DND-41 (cell line): ENCODE measurements around the gene PDE4D.

Experiments
- ATAC-seq: fragments of 200-7000 bp; cut with Tn5 transposase; 3 replicates; pipeline ENCODE4 v1.9.1; 2021; ENCODE audit warnings: low read depth; ENCODE audit not compliant: insufficient read depth
- DNase-seq: peaks from one replicate; pipeline ENCODE4 v3.0.0-alpha.2; 2020
- H2AFZ ChIP-seq: 2 replicates; pipeline ENCODE4 v1.6.0; 2012; ENCODE audit warnings: low read depth, low read length
- H3K27ac ChIP-seq: 2 replicates; pipeline ENCODE4 v1.5.1; 2012; ENCODE audit warnings: low read length, inconsistent platforms
- H3K27me3 ChIP-seq: fragments of 200-600 bp; sonication (generic); 2 replicates; pipeline ENCODE4 v1.6.0; 2012; ENCODE audit warnings: low read length, mild to moderate bottlenecking, inconsistent platforms; ENCODE audit not compliant: insufficient read depth, poor library complexity
- H3K36me3 ChIP-seq: 2 replicates; pipeline ENCODE4 v1.5.1; 2012; ENCODE audit warnings: low read length, inconsistent platforms; ENCODE audit not compliant: insufficient read depth
- H3K4me1 ChIP-seq: 2 replicates; pipeline ENCODE4 v1.5.1; 2012; ENCODE audit warnings: mild to moderate bottlenecking, low read length; ENCODE audit not compliant: insufficient read depth
- H3K4me2 ChIP-seq: 2 replicates; pipeline ENCODE4 v1.6.0; 2012; ENCODE audit warnings: mild to moderate bottlenecking, moderate library complexity, low read length, inconsistent platforms; ENCODE audit not compliant: insufficient read depth
- H3K4me3 ChIP-seq, 2 experiments: fragments of 200-600 bp in 1 of 2; shearing (Covaris generic) in 1 of 2; 2 replicates each; pipeline ENCODE4 v1.5.1; 2012 to 2016; ENCODE audit warnings: inconsistent platforms in 2 of 2, low read length in 2 of 2, mild to moderate bottlenecking in 2 of 2, low read depth in 1 of 2, moderate library complexity in 1 of 2
- H3K79me2 ChIP-seq: 2 replicates; pipeline ENCODE4 v1.6.0; 2012; ENCODE audit warnings: low read length, inconsistent platforms; ENCODE audit not compliant: insufficient read depth
- H3K9ac ChIP-seq: 2 replicates; pipeline ENCODE4 v1.6.0; 2012; ENCODE audit warnings: low read depth, mild to moderate bottlenecking, inconsistent platforms, low read length, moderate library complexity
- H3K9me3 ChIP-seq: 2 replicates; pipeline ENCODE4 v1.5.1; 2012; ENCODE audit warnings: low read length, moderate library complexity, mild to moderate bottlenecking, inconsistent platforms; ENCODE audit not compliant: insufficient read depth, severe bottlenecking
- H4K20me1 ChIP-seq: 2 replicates; pipeline ENCODE4 v1.6.0; 2012; ENCODE audit warnings: low read length; ENCODE audit not compliant: insufficient read depth
- CTCF ChIP-seq: IDR thresholded peaks from 2 replicates; pipeline ENCODE4 v1.5.1; 2012; ENCODE audit warnings: borderline replicate concordance, low read length, moderate library complexity, mild to moderate bottlenecking; ENCODE audit not compliant: poor library complexity, severe bottlenecking; ENCODE audit errors: extremely low read depth
- EZH2 ChIP-seq: IDR thresholded peaks from 3 replicates; pipeline ENCODE4 v1.6.1; 2012; ENCODE audit warnings: borderline replicate concordance, low read depth, mild to moderate bottlenecking, moderate library complexity, low read length, inconsistent platforms; ENCODE audit not compliant: severe bottlenecking

The PDE4D gene

DNA sequence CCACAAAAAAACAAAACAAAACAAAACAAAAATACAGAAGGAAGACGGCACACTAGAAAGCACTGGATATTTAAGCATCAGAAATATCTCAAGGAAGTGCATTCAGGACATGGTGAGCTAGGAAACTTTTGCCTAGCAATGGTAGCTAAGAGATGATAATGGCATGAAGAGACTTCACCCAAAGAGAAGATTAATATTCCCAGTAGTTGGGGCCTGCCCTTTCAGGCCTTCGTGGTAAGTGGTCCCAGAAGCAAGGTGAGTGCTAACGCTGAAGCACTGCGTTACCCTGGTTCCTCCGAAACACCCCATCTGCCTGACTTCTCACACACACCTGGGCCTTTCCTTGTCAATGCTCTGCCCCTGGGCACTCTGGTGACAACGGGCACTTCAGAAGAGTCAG, 725.5 kb downstream of the PDE4D start:
- Histone ChIP-seq H2AFZ (no peak overlapping the region), H3K36me3 (no peaks in the 10 kb centered on the region), H3K9ac (no peak overlapping the region), H3K4me3 (no peak overlapping the region), H3K9me3 (no peaks in the 10 kb centered on the region), H3K79me2 (no peaks in the 10 kb centered on the region), H3K4me1 (no peaks in the 10 kb centered on the region), H3K27ac (no peak overlapping the region), H4K20me1 (no peaks in the 10 kb centered on the region), H3K4me2 (no peak overlapping the region), H3K27me3 (no peaks in the 10 kb centered on the region)
- no peak for TF ChIP-seq CTCF
- TF ChIP-seq EZH2 = no peak
- no peak for ATAC-seq
- DNase-seq = no peak

DNA sequence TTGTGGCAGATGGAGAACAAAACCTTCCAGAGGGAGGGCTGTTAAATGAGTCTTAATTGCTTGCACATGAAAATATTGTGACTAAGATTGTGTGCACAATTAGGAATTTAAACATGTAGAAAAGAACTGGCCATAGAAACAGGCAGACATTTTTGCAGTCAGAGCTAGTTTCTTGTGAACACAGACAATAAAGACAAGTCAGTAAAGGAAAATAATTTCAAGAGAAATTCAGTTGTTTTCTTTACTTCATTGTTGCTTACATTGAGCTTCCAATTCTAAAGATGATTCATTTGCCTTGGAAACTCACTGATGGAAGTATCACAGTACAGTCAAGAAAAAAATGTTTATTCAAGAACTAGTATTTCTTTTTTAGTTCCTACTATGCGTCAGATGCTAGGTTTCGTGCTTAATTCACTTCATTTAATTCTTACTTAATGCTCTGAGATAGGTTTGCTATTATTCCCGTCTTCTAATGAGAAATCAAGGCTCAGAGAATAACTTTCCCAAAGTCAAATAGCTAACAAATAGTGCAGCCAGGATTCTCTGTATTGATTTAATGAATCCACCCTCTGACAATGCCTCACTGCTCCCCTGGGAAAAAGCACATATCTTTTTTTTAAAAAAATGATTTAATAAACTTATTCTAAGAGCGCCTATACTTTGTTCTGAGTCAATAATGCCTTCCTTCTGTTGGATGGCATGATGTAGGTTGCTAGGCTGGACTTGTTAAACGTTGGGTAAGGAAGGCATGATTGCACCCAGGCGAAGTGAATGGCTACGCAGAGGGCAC, 729.3 kb downstream of the PDE4D start:
- no peak overlapping the region for H3K4me3 ChIP-seq
- H2AFZ ChIP-seq = no peak overlapping the region
- no peak overlapping the region for H3K4me2 ChIP-seq
- no peak overlapping the region for H3K9ac ChIP-seq
- no peaks in the 10 kb centered on the region for H3K4me1 ChIP-seq
- H4K20me1 ChIP-seq = no peaks in the 10 kb centered on the region
- no peaks in the 10 kb centered on the region for H3K36me3 ChIP-seq
- H3K79me2 ChIP-seq = no peaks in the 10 kb centered on the region
- DNase-seq (no peak), ATAC-seq (no peak)
- H3K9me3 ChIP-seq = no peaks in the 10 kb centered on the region
- no peak overlapping the region for H3K27ac ChIP-seq
- TF ChIP-seq EZH2 (no peak), CTCF (no peak)
- H3K27me3 ChIP-seq = no peaks in the 10 kb centered on the region

- H2AFZ ChIP-seq = no peak overlapping the region
- H3K79me2 ChIP-seq = no peaks in the 10 kb centered on the region
- DNase-seq (no peak), ATAC-seq (no peak)
- H3K27me3 ChIP-seq = no peaks in the 10 kb centered on the region
- TF ChIP-seq EZH2 (no peak), CTCF (no peak)
- no peak overlapping the region for H3K27ac ChIP-seq
- no peak overlapping the region for H3K9ac ChIP-seq
- no peak overlapping the region for H3K4me3 ChIP-seq
- no peak overlapping the region for H3K4me2 ChIP-seq
- no peaks in the 10 kb centered on the region for H4K20me1 ChIP-seq
- no peaks in the 10 kb centered on the region for H3K36me3 ChIP-seq
- no peaks in the 10 kb centered on the region for H3K9me3 ChIP-seq
- no peaks in the 10 kb centered on the region for H3K4me1 ChIP-seq
Measured at GRCh38 chr5:59161221-59162105, 732.1 kb downstream of the PDE4D start.
